ENCODE data around the gene CEP350. TPM values are rescaled to one million over a fixed set of nuclear protein-coding genes. Genes with fewer than 3 reads are reported as not detected.
A peak's percentile ranks its signal among the peaks of the same experiment; 100 is the strongest.

Gene CEP350
- total RNA-seq, 1 experiment from 2014 or later, result 46.6 TPM

DNA sequence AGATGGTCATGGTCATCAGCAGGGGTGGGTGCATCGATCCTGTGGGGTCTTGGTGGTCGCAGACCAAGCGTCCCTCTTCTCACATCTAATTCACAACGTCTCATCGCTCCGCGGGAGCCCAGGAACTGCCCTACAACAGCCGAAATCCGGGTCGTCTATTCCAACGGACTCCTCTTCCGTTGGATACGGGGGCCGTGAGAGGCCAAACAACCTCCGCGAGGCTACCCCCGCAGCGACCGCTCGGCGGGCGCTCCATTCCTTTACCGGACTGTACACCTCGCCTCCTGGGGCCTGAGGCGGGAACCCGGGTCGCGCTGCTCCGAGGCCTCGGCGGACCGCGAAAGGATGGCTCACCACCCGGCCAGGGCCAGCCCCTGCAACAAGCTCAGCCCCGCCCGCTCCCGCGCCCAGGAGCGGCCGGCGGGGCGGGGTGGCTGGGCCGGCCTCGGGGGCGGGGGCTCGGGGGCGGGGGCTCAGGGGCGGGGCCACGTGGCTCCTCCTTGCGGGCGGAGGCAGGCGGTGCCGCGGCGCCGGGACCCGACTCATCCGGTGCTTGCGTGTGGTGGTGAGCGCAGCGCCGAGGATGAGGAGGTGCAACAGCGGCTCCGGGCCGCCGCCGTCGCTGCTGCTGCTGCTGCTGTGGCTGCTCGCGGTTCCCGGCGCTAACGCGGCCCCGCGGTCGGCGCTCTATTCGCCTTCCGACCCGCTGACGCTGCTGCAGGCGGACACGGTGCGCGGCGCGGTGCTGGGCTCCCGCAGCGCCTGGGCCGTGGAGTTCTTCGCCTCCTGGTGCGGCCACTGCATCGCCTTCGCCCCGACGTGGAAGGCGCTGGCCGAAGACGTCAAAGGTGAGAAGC is 199.9 kb downstream of the CEP350 start, which contains the start of gene QSOX1:
QSOX1 (plus strand) TSS at position 545 of the 857 bp plus-strand sequence; CDS start at position 584, 39 bp downstream.
- H3K36me3 ChIP-seq, result no peaks in the 10 kb centered on the region
- DNase-seq, result peak; percentile 80 to 82

GRCh38 chr1:180155182-180155682 is 200.6 kb downstream of the CEP350 start:
- H3K4me3 ChIP-seq, result peak overlapping the region; percentile 91
- H3K27ac ChIP-seq, result no peak overlapping the region
- H3K4me1 ChIP-seq, result no peaks in the 10 kb centered on the region
- H3K9me3 ChIP-seq (replicated peaks), result no peaks in the 10 kb centered on the region
- H3K27me3 ChIP-seq, result no peaks in the 10 kb centered on the region
- no peaks in the 10 kb centered on the region for H3K36me3 ChIP-seq
- DNase-seq, result peak in 1 of 2 experiments; percentile 23

More for the DNA sequence above, 199.9 kb downstream of the CEP350 start, which contains the start of gene QSOX1:
- peak within 1 kb of the TSS; percentile 91 for H3K4me3 ChIP-seq
- H3K27me3 ChIP-seq, result no peaks in the 10 kb centered on the region
- H3K27ac ChIP-seq, result peak within 1 kb of the TSS; percentile 66
- no peaks in the 10 kb centered on the region for H3K4me1 ChIP-seq
- no peaks in the 10 kb centered on the region for H3K9me3 ChIP-seq (replicated peaks)

- no peaks in the 10 kb centered on the region for H3K4me1 ChIP-seq
- H3K27me3 ChIP-seq, result no peaks in the 10 kb centered on the region
- H3K9me3 ChIP-seq (replicated peaks), result no peaks in the 10 kb centered on the region
- no peak overlapping the region for H3K4me3 ChIP-seq
- no peak overlapping the region for H3K27ac ChIP-seq
- no peak for DNase-seq
- no peaks in the 10 kb centered on the region for H3K36me3 ChIP-seq
These were observed 201.6 kb downstream of the CEP350 start for GRCh38 chr1:180156201-180156600.

DNA sequence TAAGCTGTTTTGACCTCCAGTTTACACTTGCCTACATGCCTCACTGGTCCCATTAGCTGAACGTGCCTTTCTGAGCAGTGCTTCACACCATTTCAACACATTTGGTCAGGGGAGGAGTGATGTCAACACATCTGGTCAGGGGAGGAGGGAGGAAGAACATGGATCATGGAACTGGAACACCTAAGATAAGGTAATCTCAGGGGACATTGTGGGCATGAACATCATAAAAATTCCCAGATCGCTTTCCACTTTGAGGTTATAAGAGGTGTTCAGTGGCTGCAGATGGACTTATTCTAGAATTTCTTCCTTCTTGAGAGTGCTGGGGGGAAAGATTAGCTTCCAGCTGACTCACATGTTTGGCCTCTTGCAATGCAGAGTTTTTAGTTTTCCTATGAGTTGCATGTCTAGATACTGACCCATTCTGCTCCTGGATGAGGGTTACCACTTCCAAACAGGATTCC is 202.1 kb downstream of the CEP350 start:
- H3K27me3 ChIP-seq, result no peaks in the 10 kb centered on the region
- H3K4me1 ChIP-seq, result no peaks in the 10 kb centered on the region
- no peak for DNase-seq
- no peaks in the 10 kb centered on the region for H3K36me3 ChIP-seq
- H3K9me3 ChIP-seq (replicated peaks), result no peaks in the 10 kb centered on the region
- no peak overlapping the region for H3K4me3 ChIP-seq
- no peak overlapping the region for H3K27ac ChIP-seq

GRCh38 chr1:180157108-180157507 is 202.5 kb downstream of the CEP350 start:
- H3K27me3 ChIP-seq, result no peaks in the 10 kb centered on the region
- H3K9me3 ChIP-seq (replicated peaks), result no peaks in the 10 kb centered on the region
- H3K4me3 ChIP-seq, result no peak overlapping the region
- H3K4me1 ChIP-seq, result no peaks in the 10 kb centered on the region
- H3K36me3 ChIP-seq, result no peaks in the 10 kb centered on the region
- H3K27ac ChIP-seq, result no peak overlapping the region
- no peak for DNase-seq

DNA sequence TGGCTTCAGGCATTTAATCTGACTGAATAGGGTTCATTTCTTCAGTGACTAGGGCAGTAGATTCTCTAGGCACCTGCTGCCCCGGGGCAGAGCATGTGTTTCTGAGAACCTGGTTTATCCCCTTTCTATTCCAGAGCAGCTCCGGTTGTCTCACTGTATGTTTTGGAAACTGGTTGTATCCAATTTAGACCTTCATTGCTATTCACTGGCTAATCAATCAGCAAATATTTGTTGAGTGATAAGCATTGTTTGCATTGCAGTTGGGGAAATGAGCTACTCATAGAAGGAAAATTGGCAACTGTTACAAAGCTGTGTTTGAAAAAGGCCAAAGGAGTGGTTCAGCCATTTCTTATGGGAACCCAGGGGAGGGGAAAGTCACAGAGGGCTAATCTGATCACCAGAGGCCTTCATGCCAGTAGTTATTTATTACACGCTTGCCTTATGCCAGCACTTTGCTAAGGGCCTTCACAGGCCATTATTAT is 203.0 kb downstream of the CEP350 start:
- Histone ChIP-seq H3K4me3 (no peak overlapping the region), H3K27ac (no peak overlapping the region), H3K27me3 (no peaks in the 10 kb centered on the region), H3K9me3 (replicated peaks) (no peaks in the 10 kb centered on the region), H3K36me3 (no peaks in the 10 kb centered on the region), H3K4me1 (no peaks in the 10 kb centered on the region)
- no peak for DNase-seq

- Histone ChIP-seq H3K36me3 (no peaks in the 10 kb centered on the region), H3K4me3 (no peak overlapping the region), H3K9me3 (replicated peaks) (no peaks in the 10 kb centered on the region), H3K27me3 (no peaks in the 10 kb centered on the region), H3K27ac (no peak overlapping the region), H3K4me1 (no peaks in the 10 kb centered on the region)
- no peak for DNase-seq
These were observed 203.8 kb downstream of the CEP350 start for GRCh38 chr1:180158149-180159147.

- H3K27me3 ChIP-seq, result no peaks in the 10 kb centered on the region
- H3K36me3 ChIP-seq, result no peaks in the 10 kb centered on the region
- H3K4me1 ChIP-seq, result no peaks in the 10 kb centered on the region
- no peaks in the 10 kb centered on the region for H3K9me3 ChIP-seq (replicated peaks)
- DNase-seq, result no peak
- no peak overlapping the region for H3K4me3 ChIP-seq
- no peak overlapping the region for H3K27ac ChIP-seq
These were observed 205.7 kb downstream of the CEP350 start for GRCh38 chr1:180160357-180160756.

- no peaks in the 10 kb centered on the region for H3K36me3 ChIP-seq
- H3K27me3 ChIP-seq, result no peaks in the 10 kb centered on the region
- H3K4me3 ChIP-seq, result no peak overlapping the region
- no peak overlapping the region for H3K27ac ChIP-seq
- H3K9me3 ChIP-seq (replicated peaks), result no peaks in the 10 kb centered on the region
- no peak for DNase-seq
- no peaks in the 10 kb centered on the region for H3K4me1 ChIP-seq
These were observed 208.4 kb downstream of the CEP350 start for GRCh38 chr1:180163041-180163440.

Other genes with a start within 250 kb of the CEP350 start
- not detected in 2 replicates for gene FAM163A, start 211.5 kb upstream of the CEP350 start, total RNA-seq (2014; rRNA removed; shearing (Covaris generic))
- gene TOR1AIP2, start 77.0 kb upstream of the CEP350 start, total RNA-seq (2014; rRNA removed; shearing (Covaris generic)), result 62.3 and 63.6 TPM in 2 replicates
- 36.1 and 38.9 TPM in 2 replicates for gene TOR1AIP1, start 72.5 kb upstream of the CEP350 start, total RNA-seq (2014; rRNA removed; shearing (Covaris generic))
- gene QSOX1, start 200.1 kb downstream of the CEP350 start, total RNA-seq (2014; rRNA removed; shearing (Covaris generic)), result 9.8 and 11.6 TPM in 2 replicates